Fibroblast of skin of right quadriceps (primary cell): ENCODE results near the gene TK1.
"Not testable (repeated sequence)": the region's sequence is repeated elsewhere in the genome, so short reads cannot be mapped to it uniquely, and the experiment has no call there.

ENCODE experiments used
- DNase-seq: peaks from one replicate; pipeline ENCODE4 v3.0.0-alpha.2; 2013

Gene TK1

DNA sequence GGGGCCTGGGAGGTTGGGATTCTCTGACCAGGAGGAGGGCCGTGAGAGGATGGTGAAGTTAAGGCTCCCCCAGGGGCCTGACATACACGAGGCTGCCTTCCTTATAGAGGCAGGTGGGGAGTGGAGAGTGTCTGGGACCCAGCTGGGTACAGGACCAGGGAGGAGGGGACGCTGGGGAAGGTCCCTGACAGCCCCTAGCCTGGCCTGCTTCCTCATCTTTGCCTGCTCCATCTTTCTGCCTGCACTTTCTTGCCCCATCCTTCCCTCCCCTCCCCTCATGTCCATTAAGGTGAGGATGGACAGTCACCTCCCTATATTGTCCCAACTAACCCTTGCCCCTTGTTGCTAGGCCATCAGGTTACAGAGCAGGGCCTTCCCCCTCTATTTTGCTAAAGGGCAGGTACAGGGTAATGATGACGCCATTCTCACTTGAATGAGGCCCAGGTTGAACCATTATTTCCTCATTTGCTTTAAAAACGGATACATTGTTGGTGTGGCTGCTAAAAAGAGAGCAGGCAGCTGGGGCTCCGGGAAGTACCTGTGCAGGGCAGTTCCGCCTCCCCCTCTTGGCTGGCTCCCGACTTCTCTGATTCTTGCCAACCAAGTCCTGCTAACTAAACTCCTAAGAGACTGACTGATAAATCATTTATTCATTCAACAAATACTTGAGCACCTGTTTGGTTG lies 39.4 kb downstream of the TK1 start:
- no peak for DNase-seq

DNA sequence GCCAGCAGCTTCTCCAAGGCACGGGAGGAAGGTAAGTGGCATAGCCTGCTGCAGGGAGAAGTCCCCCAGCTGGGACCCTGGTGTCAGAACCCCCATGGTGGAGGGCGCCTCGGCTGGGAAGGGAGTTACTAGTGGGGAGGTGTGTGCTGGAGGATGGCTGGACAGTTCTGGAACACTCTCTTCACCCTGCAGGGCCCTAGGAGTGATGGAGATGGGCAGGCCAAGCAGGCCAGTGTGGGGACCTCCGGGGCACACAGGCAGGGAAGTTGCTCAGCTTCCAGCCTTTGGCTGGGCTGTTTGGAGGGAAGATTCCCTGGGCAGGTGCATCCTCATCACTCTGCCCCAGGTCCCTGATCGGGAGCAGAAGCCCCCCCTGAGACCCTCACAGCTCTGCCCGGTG lies 40.0 kb downstream of the TK1 start:
- DNase-seq: no peak

DNA sequence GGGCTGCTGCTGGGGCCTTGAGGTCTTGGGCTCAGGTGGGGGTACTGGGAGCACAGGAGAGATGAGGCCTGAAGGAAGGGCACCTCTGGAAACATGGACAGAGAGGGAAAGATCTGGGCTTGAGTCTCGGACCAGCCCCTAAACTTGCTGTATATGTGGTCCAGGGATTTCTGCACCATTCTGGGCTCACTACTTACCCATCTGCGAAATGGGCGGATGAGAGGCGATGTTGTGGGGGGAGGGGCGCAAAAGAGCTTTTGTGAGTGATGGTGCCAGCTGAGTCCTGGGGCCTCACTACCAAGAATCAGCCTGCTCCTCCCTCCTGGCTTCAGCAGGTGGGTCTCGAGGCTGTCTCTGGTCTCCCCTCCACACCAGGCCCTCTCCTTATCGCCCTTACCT lies 40.4 kb downstream of the TK1 start:
- no peak for DNase-seq

DNA sequence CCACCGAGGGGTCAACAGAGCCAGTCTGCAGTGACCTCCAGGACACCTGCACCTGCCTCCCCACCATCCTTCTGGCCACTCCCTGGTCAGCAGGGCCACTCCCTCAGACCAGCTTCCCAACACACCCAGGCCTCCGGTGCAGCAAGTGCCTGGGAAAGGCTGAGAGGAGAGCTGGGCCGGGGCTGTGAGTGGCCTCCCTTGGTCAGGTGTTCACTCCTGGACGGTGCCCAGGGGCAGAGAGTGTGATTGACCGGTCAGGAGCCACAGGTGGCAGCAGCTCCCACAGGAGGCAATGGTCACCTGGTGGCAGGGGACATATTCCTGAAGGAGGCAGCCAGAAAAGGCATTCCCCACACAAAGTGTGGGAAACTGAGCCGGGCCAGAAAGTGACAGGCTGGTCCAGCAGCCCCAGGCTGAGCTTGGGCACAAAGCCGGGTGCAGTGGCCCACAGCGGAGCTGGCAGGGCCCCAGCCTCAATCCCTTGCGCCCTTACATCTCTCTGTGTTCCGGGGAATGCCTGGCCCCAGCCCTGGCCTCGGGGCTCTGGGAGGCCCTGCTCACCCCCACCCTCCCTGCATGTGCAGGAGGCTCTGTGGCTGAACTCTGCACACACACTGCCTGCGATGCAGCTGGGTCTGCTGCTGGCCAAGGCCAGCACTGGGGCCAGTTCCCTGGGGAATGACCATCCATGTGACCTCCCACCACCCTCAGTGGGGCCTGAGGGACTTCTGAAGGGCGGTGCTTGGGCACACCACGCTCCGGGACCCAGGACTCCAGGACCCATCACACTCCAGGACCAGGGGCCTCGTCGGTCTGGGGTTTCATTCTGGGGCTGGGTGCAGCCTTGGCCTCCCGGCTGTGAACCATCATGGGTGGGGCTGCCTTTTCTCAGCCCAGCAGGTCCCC lies 41.9 kb downstream of the TK1 start:
- DNase-seq: no peak

DNA sequence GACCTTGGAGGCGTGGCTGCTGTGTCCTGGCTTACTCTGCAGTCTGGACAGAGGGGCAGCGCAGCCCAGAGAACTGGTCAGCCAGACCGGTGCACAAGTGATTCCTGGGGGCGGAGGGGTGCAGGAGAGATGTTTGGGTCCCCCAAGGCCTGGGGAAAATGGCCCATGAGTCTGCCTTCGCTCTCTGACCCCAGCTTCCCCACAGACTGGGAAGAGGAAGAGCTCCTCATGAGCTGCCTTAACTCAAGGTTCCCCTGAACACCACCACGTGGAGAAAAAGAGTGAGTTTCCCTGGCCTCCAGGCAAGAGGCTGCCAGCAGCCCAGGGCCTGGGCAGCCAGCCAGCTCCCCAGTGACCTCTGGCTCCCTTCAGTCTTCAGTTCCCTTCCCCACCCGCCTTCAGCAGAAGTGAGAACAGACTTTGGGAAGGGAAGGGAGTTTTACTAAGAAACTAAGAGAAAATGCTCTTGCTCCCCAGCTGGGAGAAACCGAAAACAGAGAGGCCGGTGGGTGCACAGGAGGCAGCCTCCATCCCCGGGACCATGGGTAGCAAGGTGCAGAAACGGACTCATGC lies 42.6 kb downstream of the TK1 start:
- peak; percentile 68 for DNase-seq

DNA sequence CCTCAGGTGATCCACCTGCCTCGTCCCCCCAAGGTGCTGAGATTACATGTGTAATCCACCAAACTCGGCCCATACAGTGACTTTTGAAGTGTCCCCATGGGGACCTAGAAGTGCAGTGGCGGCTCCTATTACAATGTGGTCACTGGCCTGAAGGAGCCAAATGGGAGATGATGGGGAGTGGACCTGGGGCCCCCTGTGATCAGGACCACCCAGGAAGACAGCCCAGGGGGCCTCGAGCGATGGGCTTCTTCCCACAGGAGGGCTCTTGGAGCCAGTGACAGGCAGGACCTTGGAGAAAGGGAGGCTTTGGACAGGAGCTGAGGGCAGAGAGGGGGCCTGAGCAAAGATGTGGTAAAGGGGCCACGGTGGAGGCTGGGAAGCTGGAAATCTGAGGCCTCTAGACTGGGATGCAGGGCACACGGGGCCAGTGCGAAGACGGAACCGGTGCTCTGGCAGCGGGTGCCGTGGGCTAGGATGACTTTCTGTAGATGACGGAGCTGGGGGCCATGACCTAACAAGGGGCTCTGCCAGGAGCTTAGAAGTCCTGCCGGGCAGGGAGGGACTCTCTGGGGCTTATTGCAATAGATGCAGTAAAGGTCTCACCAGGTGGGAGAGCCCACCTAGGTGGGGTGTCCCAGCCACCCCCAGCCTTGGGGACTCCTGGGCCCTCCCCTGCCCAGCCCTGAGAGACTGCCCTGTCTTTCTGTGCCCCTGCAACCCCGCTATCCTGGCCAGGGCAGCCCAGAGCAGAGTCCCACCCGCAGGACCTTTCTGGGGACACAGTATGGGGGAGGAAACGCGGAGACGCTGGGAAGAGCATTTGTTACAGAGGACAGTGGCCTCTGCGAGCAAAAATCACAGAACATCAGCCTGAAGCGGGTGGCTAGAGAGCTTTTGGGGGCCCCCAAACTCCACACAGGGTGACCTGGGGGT lies 43.4 kb downstream of the TK1 start:
- no peak for DNase-seq

DNA sequence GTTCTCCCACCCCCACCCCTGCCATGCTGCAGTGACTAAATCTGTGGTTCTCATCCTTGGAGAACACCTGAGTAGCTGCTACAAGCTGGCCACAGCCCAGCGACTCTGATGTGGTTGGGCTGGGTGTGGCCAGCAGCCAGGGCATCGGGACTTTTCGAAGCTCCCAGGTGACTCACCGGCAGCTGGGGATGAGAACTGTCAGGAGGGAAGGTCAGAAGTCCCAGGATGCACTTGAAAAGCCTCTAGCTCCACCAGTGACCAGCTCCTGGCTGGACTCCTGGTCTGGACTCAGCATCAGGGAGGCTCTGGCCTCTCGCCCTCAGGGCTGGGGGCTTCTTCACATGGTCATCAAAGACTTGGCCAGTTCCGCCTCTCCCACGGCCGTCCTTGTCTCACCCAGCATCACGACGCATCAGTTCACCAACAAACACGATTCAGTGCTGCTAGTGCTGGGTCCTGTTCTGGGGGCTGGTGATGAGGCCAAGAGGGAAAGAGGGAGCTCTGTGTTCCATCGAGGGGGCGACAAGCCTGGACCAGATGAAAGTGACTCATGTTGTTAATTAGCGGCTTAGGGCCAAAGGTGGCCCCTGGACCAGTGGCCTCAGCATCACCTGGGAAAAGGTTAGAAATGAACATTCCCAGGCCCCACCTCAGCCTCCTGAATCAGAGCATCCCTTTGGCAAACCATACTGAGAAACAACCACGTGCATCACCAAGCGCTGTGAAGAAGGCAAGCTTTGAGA lies 44.6 kb downstream of the TK1 start:
- DNase-seq: peak; percentile 38

DNA sequence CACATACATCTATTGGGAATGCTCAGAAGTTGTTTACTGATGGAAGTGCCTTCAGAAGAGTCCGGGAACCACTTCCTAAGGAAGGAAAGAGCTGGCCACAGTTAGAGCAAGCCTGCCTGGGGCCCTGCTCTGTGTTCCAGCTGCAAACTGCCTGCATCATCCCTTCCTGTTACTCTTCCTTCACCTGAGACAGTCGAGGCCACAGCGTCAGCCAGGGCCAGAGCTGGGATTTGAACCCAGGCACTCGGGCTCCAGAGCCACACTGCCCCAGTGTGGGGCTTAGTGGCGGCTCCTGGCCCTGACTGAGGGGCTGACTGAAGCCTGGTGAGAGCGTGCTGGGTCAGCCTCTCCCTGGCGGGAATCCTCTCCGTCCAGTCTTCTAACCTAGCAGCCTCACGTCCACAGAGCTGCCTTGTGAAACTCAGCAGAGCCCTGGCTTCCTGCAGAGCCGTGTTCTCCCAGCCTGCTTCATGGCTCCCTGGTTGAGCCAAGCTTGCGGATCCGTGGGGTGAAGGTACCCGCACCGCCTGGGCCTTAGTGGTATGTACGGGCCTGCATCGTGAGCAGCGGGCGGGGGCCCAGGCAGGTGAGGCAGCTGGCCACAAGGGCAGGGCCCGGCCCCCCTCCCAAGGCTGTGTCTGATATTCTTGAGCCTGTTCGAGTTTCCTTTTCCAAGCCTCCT lies 45.3 kb downstream of the TK1 start:
- no peak for DNase-seq

DNA sequence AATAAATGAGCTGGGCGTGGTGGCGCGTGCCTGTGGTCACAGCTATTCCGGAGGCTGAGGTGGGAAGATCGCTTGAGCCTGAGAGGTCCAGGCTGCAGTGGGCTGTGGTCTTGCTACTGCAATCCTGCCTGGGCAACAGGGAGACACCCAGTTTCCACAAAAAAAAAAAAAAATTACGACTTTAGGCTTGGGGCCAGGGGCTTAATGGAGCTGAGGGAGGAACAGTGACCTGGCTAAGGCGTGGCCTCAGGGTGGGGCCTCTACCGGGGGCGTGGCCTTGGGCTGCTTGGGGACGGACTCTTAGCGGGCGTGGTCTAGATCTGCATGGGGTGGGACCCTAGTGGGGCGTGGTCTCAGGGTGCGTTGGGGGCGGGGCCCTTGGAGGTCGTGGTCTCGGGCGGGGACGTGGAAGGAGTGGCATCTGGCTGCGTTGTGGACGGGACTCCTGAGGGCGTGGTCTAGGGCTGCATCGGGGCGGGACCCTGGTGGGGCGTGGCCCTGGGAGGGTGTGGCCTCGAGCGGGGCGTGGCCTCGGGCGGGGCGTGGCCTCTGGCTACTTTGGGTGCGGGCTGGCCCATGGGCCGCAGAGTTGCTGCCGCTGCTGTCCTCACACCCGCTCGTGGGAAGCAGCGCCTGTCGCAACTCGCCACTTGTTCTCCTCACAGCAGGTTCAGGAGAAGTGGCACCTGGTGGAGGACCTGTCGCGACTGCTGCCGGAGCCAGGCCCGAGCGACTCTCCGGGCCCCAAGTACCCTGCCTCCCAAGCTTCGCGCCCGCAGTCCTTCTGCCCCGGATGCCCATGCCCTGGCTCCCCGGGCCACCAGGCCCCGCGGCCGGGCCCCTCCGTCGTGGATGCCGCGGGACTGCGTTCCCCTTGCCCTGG lies 46.4 kb downstream of the TK1 start:
- DNase-seq: peak; percentile 78

DNA sequence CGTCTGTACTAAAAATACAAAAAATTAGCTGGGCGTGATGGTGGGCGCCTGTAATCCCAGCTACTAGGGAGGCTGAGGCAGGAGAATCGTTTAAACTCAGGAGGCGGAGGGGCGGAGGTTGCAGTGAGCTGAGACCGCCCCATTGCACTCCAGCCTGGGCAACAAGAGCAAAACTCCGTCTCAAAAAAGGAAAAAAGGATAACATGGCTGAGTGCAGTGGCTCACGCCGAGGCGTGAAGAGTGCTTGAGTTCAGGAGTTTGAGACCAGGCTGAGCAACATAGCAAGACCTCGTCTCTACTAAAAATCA lies 47.0 kb downstream of the TK1 start:
- not testable (repeated sequence) for DNase-seq

DNA sequence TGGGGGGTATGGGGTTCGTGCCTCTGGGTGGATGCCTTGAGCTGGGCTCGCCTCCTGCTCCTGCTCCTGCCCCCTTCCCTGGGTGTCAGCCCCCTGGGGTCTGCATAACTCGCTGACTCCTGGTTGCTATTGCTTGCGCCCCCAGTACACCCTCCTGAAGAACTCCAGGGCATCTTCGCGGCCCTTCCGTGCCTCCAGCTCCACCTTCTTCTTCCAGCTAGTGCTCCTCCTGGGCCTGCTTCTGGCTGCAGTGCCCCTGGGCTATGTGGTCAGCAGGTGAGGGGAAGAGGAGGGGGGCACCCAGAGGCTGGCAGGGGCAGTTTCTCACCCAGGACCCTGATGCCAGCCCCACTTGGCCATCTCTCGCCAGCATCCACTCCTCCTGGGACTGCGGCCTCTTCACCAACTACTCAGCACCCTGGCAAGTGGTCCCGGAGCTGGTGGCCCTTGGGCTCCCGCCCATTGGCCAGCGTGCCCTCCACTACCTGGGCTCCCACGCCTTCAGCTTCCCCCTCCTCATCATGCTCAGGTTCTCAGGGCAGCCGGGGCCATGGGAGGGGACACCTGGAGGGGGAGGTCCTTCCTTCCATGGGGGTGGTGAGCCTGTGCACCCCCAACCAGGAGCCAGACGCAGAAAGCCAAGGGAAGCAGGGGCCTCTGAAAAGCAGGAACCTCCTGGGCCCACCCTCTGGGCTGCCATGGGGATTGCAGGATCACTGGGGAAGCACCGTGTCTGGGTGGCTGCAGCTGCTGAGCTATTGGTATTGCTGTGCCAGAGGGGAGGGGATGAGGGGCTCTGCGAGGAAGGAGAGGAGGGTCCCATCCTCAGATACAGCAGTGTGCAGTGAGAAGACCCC lies 48.4 kb downstream of the TK1 start:
- no peak for DNase-seq

DNA sequence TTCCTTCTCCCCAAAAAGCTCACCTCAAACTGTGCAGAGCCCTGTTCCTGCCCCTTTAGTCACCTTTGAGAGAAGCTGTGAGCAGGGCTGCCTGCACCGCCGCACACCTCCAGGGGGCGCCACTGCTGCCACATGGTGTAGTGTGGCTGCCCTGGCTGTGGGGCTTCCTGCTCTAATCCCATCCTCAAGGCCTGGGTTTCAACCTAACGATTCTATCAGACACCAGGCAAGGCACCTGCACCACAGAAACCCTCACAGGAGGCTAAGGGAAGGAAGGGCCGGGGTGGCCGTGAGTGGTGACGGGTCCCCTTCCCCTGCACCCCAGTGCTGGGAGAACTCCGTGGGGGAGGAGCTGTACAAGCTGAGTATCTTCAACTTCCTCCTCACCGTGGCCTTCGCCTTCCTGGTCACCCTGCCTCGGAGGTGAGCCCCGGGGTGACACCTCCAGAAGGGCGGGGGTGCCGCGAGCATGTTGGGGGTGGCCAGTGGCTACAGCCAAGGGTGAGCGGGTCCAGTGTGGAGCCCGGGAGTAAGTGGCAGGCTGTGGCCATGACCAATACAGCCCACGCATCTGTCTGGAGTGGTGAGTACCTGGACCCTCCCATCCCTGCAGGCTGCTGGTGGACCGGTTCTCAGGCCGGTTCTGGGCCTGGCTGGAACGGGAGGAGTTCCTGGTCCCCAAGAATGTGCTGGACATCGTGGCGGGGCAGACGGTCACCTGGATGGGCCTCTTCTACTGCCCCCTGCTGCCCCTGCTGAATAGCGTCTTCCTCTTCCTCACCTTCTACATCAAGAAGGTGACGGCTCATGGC lies 49.3 kb downstream of the TK1 start:
- DNase-seq: no peak

DNA sequence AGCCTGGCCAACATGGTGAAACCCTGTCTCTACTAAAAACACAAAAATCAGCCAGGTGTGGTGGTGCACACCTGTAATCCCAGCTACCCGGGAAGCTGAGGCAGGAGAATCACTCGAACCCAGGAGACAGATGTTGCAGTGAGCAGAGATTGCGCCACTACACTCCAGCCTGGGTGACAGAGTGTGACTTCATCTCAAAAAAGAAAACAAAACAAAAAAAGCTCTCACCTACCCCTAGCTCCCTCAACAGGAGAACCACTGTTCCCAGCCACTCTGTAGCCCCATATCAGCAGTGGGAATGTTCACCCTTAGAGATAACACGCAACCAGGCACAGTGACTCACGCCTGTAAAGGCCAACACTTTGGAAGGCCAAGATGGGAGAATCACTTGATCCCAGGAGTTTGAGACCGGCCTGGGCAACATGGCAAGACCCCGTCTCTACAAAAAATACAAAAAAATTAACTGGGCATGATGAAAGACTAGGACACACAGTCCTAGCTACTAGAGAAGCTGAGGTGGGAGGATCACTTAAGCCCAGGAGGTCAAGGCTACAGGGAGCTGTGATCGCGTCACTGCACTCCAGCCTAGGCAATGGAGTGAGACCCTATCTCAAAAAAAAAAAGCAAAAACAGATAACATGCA lies 50.9 kb downstream of the TK1 start:
- no peak for DNase-seq

DNA sequence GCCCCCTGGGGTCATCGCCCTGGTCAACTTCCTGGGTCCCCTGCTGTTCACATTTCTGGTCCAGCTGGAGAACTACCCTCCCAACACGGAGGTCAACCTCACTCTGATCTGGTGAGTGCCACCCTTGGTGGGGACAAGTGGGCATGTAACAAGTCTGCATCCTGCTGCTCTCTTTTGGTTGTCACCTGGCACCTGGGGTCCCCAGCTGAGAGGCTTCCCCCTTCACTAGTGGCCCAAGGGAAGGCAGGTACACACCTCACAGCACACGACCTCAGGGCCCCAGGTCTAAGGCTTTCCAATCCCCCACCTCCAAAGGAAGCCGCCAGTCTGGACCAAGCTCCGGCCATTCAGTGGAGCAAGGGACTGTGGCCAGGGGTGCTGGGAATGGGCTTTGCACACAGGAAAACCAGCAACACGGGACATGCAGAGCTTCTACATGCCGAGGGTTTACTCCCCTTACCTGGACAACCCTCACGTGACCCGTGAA lies 51.9 kb downstream of the TK1 start:
- no peak for DNase-seq

DNA sequence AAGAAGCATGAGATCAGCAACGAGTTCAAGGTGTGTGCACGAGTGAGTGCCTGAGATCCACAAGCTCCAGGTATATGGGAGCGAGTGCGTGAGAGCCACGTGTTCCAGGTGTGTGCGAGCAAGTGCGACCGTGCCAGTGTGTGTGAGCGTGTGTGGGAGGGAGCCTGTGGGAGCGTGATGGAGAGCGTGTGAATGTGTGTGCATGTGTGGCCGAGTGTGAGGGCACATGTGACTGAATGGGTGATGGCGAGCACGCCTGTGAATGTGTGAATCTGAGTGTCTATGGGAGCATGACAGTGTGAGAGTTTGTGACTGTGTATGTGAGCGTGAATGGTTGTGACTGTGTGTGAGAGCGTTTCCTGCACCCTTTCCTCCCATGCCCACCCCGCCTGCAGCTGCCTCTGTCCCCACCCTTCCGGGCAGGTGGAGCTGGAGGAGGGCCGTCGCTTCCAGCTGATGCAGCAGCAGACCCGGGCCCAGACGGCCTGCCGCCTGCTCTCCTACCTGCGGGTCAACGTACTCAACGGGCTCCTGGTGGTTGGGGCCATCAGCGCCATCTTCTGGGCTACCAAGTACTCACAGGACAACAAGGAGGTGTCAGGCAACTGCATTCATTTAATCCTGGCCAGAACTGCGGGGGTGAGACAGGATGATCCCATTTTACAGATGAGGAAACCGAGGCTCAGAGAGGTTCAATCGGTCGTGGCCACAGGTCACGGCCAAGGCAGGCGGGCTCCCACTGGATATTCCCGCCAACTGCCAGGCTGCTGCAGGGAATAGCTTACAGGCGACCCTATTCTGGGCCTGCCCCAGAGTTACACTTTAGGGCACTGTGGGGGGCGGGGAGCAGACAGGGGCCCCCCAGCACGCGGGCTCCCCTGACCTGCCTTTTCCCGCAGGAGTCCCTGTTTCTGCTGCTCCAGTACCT lies 52.6 kb downstream of the TK1 start:
- no peak for DNase-seq

DNA sequence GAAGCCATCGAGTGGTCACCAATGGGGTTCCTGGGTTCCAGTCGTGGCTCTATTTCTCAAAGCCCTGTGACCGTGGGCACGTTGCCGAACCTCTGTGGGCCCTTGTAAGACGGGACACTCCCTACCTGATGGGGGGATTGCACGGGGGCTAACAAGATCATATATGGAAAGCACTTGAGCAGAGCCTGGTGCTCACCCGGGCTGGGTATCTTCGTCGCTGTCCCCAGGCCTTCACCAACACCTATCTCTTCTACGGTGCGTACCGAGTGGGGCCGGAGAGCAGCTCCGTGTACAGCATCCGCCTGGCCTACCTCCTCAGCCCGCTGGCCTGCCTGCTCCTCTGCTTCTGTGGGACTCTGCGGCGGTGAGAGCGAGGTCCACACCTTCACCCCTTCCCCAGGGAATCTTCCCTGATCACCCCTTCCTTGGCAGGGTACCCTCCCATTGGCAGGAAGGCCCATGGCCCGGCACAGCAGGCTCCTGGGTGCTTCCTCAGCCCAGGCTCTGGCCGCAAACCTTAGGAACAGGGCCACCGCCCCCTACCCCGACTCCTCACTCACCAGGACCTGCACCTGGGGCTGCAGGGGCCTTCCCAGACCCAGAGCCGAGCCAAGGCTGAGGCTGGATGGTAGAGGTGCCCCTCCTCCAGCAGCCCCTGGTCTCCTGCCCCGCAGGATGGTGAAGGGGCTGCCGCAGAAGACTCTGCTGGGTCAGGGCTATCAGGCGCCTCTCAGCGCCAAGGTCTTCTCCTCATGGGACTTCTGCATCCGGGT lies 53.5 kb downstream of the TK1 start:
- DNase-seq: no peak
